Activated CD4-positive, alpha-beta memory T cell treated with anti-CD3 and anti-CD28 coated beads for 36 hours (primary cell): ENCODE data around the gene SPOCK2. TPM values are rescaled to one million over a fixed set of nuclear protein-coding genes. Genes with fewer than 3 reads are reported as not detected.

Experiments
- CTCF ChIA-PET: fragments of 350-600 bp; sonication (Branson Sonifier 250); formaldehyde crosslinking; loops from one replicate; lab custom pipeline; 2021; ENCODE audit warnings: antibody characterized with exemption, inconsistent platforms; lab: Charles Lee
- POLR2A ChIA-PET: fragments of 350-600 bp; sonication (Branson Sonifier 250); formaldehyde crosslinking; loops from one replicate; lab custom pipeline; 2021; ENCODE audit warnings: antibody characterized with exemption; lab: Charles Lee
- DNase-seq: peaks from one replicate; pipeline ENCODE4 v3.0.0-alpha.2; 2020
- H3K27ac Mint-ChIP-seq: one replicate; pipeline ENCODE4 v1.8.0; 2021; ENCODE audit warnings: mixed read lengths
- H3K27me3 Mint-ChIP-seq: one replicate; pipeline ENCODE4 v1.8.0; 2021; ENCODE audit warnings: mixed read lengths
- H3K36me3 Mint-ChIP-seq: one replicate; pipeline ENCODE4 v1.8.0; 2021; ENCODE audit warnings: mixed read lengths
- H3K4me1 Mint-ChIP-seq: one replicate; pipeline ENCODE4 v1.8.0; 2021; ENCODE audit warnings: low read depth, mixed read lengths
- H3K4me3 Mint-ChIP-seq: one replicate; pipeline ENCODE4 v1.8.0; 2021; ENCODE audit warnings: mild to moderate bottlenecking, mixed read lengths
- H3K9me3 Mint-ChIP-seq: one replicate; pipeline ENCODE4 v1.8.0; 2021; ENCODE audit warnings: mixed read lengths
- intact Hi-C: fragments of 100-400 bp; cut with micrococcal nuclease; formaldehyde crosslinking; loops from one replicate; pipeline ENCODE4 v1.15.1; 2023
- total RNA-seq, 2 experiments: library from RNA; stranded (reverse); gene quantifications; one replicate each; pipeline ENCODE4 v1.2.3, GENCODE V29; 2021

SPOCK2 gene
- total RNA-seq, 2 experiments from 2014 or later = 216 to 218 TPM

GRCh38 chr10:72011016-72011415 is 77.3 kb downstream of the SPOCK2 start:
- Mint-ChIP-seq H3K36me3 (no peaks in the 10 kb centered on the region), H3K4me1 (no peaks in the 10 kb centered on the region), H3K9me3 (no peaks in the 10 kb centered on the region), H3K27ac (no peak overlapping the region), H3K27me3 (no peaks in the 10 kb centered on the region), H3K4me3 (no peak overlapping the region)
- CTCF ChIA-PET = no interaction called here
- POLR2A ChIA-PET = no interaction called here
- intact Hi-C loops = no loop called here
- no peak for DNase-seq

GRCh38 chr10:72010234-72010973 is 77.9 kb downstream of the SPOCK2 start:
- POLR2A ChIA-PET = no interaction called here
- intact Hi-C loops = no loop called here
- H3K36me3 Mint-ChIP-seq = no peaks in the 10 kb centered on the region
- CTCF ChIA-PET = interaction anchor here (0.6 kb wide), 1 partner anchor 113 kb away, joined by 3 read pairs; no protein-coding TSS in a partner anchor
- DNase-seq = no peak
- no peak overlapping the region for H3K27ac Mint-ChIP-seq
- no peak overlapping the region for H3K4me3 Mint-ChIP-seq
- no peaks in the 10 kb centered on the region for H3K9me3 Mint-ChIP-seq
- no peaks in the 10 kb centered on the region for H3K27me3 Mint-ChIP-seq
- H3K4me1 Mint-ChIP-seq = no peaks in the 10 kb centered on the region

GRCh38 chr10:72009425-72010081 is 78.8 kb downstream of the SPOCK2 start:
- intact Hi-C loops = no loop called here
- Mint-ChIP-seq H3K36me3 (no peaks in the 10 kb centered on the region), H3K9me3 (no peaks in the 10 kb centered on the region), H3K27ac (no peak overlapping the region), H3K4me3 (no peak overlapping the region), H3K27me3 (no peaks in the 10 kb centered on the region), H3K4me1 (no peaks in the 10 kb centered on the region)
- no peak for DNase-seq
- ChIA-PET POLR2A (no interaction called here), CTCF (no interaction called here)

GRCh38 chr10:72009051-72009424 is 79.3 kb downstream of the SPOCK2 start:
- ChIA-PET CTCF (no interaction called here), POLR2A (no interaction called here)
- no peak for DNase-seq
- Mint-ChIP-seq H3K9me3 (no peaks in the 10 kb centered on the region), H3K27me3 (no peaks in the 10 kb centered on the region), H3K4me1 (no peaks in the 10 kb centered on the region), H3K4me3 (no peak overlapping the region), H3K27ac (no peak overlapping the region), H3K36me3 (no peaks in the 10 kb centered on the region)
- intact Hi-C loops = no loop called here

Other genes starting within 250 kb of the SPOCK2 start
- gene PSAP, start 237.3 kb downstream of the SPOCK2 start, total RNA-seq = 100 to 1,000 TPM; 137 to 144 TPM
- under 1 TPM; 0.19 to 0.31 TPM for gene CHST3, start 124.2 kb downstream of the SPOCK2 start, total RNA-seq
- 100 to 1,000 TPM; 119 to 122 TPM for gene ANAPC16, start 127.5 kb upstream of the SPOCK2 start, total RNA-seq
- 10 to 100 TPM; 50.9 to 52.5 TPM for gene ASCC1, start 127.7 kb upstream of the SPOCK2 start, total RNA-seq
- 100 to 1,000 TPM; 637 TPM for gene DDIT4, start 185.4 kb upstream of the SPOCK2 start, total RNA-seq